22Rv1 (cell line): Measurements from ENCODE around the gene GRM8.

Experiments used
- CTCF ChIP-seq: fragments of 450-650 bp; IDR thresholded peaks from 2 replicates; pipeline ENCODE4 v1.5.1; 2017; ENCODE audit warnings: mild to moderate bottlenecking
- ZFX ChIP-seq: fragments of 450-650 bp; IDR thresholded peaks from 2 replicates; pipeline ENCODE4 v1.6.1; 2017; ENCODE audit warnings: antibody characterized with exemption, borderline replicate concordance

DNA sequence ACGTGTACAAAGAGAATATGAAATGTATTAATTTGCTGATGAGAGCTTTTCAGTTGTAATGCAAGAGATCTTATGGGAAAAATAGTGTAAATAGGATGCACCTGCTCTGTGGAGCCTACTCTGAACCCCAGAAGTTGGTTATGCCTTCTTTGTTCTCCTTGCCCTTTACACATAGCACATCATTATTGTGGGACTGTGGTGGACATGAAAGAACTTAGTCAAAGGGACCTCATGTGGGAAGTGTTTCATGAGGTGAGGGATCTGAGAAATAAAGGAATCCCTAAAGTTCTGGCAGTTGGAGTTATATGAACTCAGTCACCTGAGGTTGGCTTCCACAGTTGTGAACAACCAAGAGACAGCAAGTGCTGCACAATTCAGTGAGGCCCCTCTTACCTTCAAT lies 66.1 kb downstream of the GRM8 start:
- no peak for TF ChIP-seq CTCF
- TF ChIP-seq ZFX: no peak
